NCI-H526 treated with DMSO at 0.1 percent for 48 hours (cell line): Measurements from ENCODE around the gene ATP5PD.

Experiments used
- DNase-seq: peaks from one replicate; lab custom pipeline; 2025; lab: John Stamatoyannopoulos, UW

Gene ATP5PD

DNA sequence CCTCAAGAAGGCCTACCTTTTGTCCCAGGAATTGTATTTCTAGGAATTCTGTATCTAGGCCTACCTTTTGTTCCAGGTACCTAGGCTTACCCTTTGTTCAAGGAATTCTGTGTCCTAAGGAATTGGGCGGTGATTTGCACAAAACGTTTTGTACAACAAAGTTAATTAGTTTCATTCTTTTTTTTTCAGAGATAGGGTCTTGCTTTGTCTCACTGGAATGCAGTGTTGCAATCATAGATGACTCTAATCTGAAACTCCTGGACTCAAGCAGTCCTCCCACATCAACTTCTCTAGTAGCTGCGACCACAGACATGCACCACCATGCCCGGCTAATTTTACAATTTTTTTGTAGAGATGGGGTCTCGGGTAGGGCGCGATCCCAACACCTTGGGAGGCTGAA, 52.3 kb downstream of the ATP5PD start:
- DNase-seq = no peak

DNA sequence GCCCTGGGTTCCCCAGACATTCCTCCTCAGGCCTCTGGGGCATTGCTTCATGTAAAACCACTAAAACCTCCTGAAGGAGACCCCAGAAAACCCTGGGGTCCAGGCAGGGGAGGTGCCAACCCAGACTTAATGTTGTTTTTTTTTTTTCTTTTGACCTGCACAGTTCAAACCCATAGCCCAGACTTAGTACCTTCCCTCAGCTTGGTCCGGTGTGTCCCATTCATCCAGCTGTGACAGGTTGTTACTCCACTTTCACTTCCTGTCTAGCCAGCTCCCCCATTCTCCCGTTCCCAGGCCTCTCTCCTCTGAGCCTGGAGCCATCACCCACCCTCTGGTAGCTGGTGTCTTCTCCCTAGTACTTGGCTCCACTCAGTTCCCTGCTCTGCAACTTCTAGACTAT, 54.5 kb downstream of the ATP5PD start:
- no peak for DNase-seq

DNA sequence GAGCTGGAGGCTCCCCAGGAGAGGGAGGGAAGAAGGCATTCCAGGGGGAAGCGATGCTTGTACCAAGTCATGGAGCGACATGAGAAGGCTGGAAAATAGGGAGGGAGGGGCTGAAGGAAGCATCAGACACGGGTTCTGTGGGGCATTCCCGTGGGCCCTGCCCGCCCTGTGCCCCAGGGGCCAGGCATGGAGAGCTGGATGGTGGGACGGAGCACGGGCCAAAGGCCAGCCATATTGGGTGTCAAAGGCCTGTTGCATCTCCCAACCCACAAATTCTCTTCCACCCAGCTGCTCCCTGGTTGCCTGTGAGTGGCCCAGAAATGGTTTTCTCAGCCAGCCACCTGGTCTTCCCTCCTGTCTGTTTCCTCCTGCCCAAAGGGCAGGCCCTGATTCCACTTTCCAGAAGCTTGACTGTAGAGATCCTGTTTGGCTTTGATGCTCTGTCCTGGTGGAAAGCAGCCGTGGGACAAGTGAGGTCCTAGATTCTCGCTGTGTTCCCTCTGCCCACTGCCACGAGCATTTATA, 56.1 kb downstream of the ATP5PD start:
- DNase-seq = no peak
